Activated CD8-positive, alpha-beta memory T cell treated with anti-CD3 and anti-CD28 coated beads, Interleukin-2, amount 50 U/mL, for 48 hours (primary cell): ENCODE data around the gene NMNAT1.
"Not testable (repeated sequence)": the region's sequence is repeated elsewhere in the genome, so short reads cannot be mapped to it uniquely, and the experiment has no call there.

Source experiments
- DNase-seq: peaks from one replicate; pipeline ENCODE4 v3.0.0-alpha.2; 2020

The NMNAT1 gene

GRCh38 chr1:9922342-9922741 is 20.9 kb upstream of the NMNAT1 start:
- DNase-seq, result no peak

- DNase-seq, result no peak
Measured at GRCh38 chr1:9927259-9927658, 16.0 kb upstream of the NMNAT1 start.

- DNase-seq, result no peak
Measured at GRCh38 chr1:9929431-9930385, 13.6 kb upstream of the NMNAT1 start.

GRCh38 chr1:9942399-9942938 is 806 bp upstream of the NMNAT1 start:
- no peak for DNase-seq

- no peak for DNase-seq
Measured at GRCh38 chr1:9946315-9946714, 3.0 kb downstream of the NMNAT1 start.

GRCh38 chr1:9957726-9958125 is 14.5 kb downstream of the NMNAT1 start:
- no peak for DNase-seq

- no peak for DNase-seq
Measured at GRCh38 chr1:9960011-9960410, 16.7 kb downstream of the NMNAT1 start.

- DNase-seq, result no peak
Measured at GRCh38 chr1:9960706-9961562, 17.7 kb downstream of the NMNAT1 start.

- DNase-seq, result no peak
Measured at GRCh38 chr1:9984253-9984652, 41.0 kb downstream of the NMNAT1 start.

GRCh38 chr1:9985001-9985400 is 41.7 kb downstream of the NMNAT1 start:
- DNase-seq, result no peak

- DNase-seq, result no peak
Measured at GRCh38 chr1:9989773-9990172, 46.5 kb downstream of the NMNAT1 start.

GRCh38 chr1:9990944-9991343 is 47.7 kb downstream of the NMNAT1 start:
- DNase-seq, result no peak

- no peak for DNase-seq
Measured at GRCh38 chr1:9992910-9993309, 49.6 kb downstream of the NMNAT1 start.

GRCh38 chr1:9993561-9994075 is 50.3 kb downstream of the NMNAT1 start:
- no peak for DNase-seq

- DNase-seq, result peak; percentile 57
Measured at GRCh38 chr1:9996624-9997582, 53.6 kb downstream of the NMNAT1 start, which contains the start of gene RBP7. Gene RBP7, plus strand, starts transcription at chr1:9997228. Its CDS starts 31 bp downstream, at chr1:9997259.

- no peak for DNase-seq
Measured at GRCh38 chr1:10001016-10001665, 57.9 kb downstream of the NMNAT1 start.

GRCh38 chr1:10005248-10005647 is 62.0 kb downstream of the NMNAT1 start:
- DNase-seq, result not testable (repeated sequence)

GRCh38 chr1:10007169-10007568 is 63.9 kb downstream of the NMNAT1 start:
- no peak for DNase-seq

GRCh38 chr1:10014016-10014415 is 70.7 kb downstream of the NMNAT1 start:
- no peak for DNase-seq

- DNase-seq, result no peak
Measured at GRCh38 chr1:10019561-10019960, 76.3 kb downstream of the NMNAT1 start.

- DNase-seq, result no peak
Measured at GRCh38 chr1:10020086-10020485, 76.8 kb downstream of the NMNAT1 start.
